ENCODE data around the gene VSTM2B.

VSTM2B gene

DNA sequence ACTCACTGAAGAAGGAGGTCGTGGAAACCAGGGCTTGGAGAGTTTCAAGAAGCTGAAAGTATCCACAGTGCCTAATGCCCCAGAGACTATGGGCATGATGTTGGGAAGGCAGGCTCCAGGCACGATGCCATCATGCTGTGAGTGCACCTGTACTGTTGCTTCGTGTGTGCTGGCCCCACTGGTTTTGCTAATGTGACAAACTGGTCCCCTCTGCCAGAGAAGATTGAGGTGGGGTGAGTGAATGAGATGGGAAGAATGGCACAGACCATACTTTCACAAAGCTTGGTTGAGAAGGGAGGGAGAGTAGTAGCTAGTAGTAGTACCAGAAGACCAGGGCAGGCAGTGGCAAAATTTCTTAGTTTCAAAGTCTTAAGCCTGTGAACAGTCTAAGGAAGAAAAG lies 61.3 kb downstream of the VSTM2B start:
- Histone ChIP-seq H3F3A (ENCODE audit: insufficient read depth, low read length) (no peaks in the 10 kb centered on the region), H3K4me3 (ENCODE audit: low read length) (no peak overlapping the region), H3K9ac (ENCODE audit: low read length) (no peak overlapping the region), H3K36me3 (replicated peaks; ENCODE audit: insufficient read depth, low read length) (no peaks in the 10 kb centered on the region), H4K20me1 (ENCODE audit: insufficient read depth, low read length) (no peaks in the 10 kb centered on the region), H3K9me2 (replicated peaks; ENCODE audit: insufficient read depth, low read length) (no peaks in the 10 kb centered on the region), H3K4me2 (ENCODE audit: low read depth, low read length) (no peak overlapping the region), H3K4me1 (ENCODE audit: low read length) (no peaks in the 10 kb centered on the region), H3K9me3 (replicated peaks; ENCODE audit: insufficient read depth, low read length) (no peaks in the 10 kb centered on the region), H2AFZ (ENCODE audit: low read length) (no peak overlapping the region), H3K27me3 (replicated peaks; ENCODE audit: insufficient read depth, low read length) (peaks cover 52% of the 10 kb centered on the region), H3K27ac (ENCODE audit: low read length) (no peak overlapping the region), H3K79me2 (ENCODE audit: low read length) (no peaks in the 10 kb centered on the region)
- no peak for TF ChIP-seq EZH2 (optimal IDR thresholded peaks at IDR 0.05; ENCODE audit: low read depth, low read length)
- TF ChIP-seq, protein P1, sequence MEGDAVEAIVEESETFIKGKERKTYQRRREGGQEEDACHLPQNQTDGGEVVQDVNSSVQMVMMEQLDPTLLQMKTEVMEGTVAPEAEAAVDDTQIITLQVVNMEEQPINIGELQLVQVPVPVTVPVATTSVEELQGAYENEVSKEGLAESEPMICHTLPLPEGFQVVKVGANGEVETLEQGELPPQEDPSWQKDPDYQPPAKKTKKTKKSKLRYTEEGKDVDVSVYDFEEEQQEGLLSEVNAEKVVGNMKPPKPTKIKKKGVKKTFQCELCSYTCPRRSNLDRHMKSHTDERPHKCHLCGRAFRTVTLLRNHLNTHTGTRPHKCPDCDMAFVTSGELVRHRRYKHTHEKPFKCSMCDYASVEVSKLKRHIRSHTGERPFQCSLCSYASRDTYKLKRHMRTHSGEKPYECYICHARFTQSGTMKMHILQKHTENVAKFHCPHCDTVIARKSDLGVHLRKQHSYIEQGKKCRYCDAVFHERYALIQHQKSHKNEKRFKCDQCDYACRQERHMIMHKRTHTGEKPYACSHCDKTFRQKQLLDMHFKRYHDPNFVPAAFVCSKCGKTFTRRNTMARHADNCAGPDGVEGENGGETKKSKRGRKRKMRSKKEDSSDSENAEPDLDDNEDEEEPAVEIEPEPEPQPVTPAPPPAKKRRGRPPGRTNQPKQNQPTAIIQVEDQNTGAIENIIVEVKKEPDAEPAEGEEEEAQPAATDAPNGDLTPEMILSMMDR (IDR thresholded peaks at IDR 0.05; ENCODE audit: low read length), result no peak
- no peak for TF ChIP-seq EZH2phosphoT487 (IDR thresholded peaks at IDR 0.05; ENCODE audit: low read length)
- no peak for DNase-seq

DNA sequence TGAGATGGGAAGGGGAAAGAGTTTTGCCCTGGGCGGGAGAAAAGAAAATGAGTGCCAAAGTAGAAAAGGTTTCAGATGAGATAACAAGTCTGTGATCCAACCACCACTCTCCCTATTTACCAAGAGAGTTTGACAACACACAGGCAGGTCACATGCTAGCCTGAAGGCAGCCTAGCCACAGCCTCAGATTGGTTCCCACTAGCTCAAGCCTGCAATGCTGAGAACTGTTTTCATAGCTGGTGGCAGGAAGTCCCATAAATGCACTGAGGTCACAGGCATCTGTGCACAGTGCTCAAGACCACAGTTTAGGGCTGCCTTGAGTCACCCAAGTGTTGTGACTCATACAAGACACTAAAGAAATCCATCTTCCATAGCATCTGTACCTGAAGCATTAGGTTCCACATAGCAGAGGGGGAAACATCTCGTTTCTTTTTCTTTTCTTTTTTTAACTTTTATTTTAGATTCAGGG lies 61.8 kb downstream of the VSTM2B start:
- no peak overlapping the region for H3K4me2 ChIP-seq (ENCODE audit: low read depth, low read length)
- H3K9ac ChIP-seq (ENCODE audit: low read length), result no peak overlapping the region
- no peak for DNase-seq
- TF ChIP-seq, protein P1 (IDR thresholded peaks at IDR 0.05; ENCODE audit: low read length), result no peak
- TF ChIP-seq EZH2 (optimal IDR thresholded peaks at IDR 0.05; ENCODE audit: low read depth, low read length) (no peak), EZH2phosphoT487 (IDR thresholded peaks at IDR 0.05; ENCODE audit: low read length) (no peak)
- no peaks in the 10 kb centered on the region for H3K36me3 ChIP-seq (replicated peaks; ENCODE audit: insufficient read depth, low read length)
- H3K79me2 ChIP-seq (ENCODE audit: low read length), result no peaks in the 10 kb centered on the region
- no peak overlapping the region for H3K27ac ChIP-seq (ENCODE audit: low read length)
- H3K9me2 ChIP-seq (replicated peaks; ENCODE audit: insufficient read depth, low read length), result no peaks in the 10 kb centered on the region
- peaks cover 54% of the 10 kb centered on the region for H3K27me3 ChIP-seq (replicated peaks; ENCODE audit: insufficient read depth, low read length)
- no peaks in the 10 kb centered on the region for H3K9me3 ChIP-seq (replicated peaks; ENCODE audit: insufficient read depth, low read length)
- no peaks in the 10 kb centered on the region for H3K4me1 ChIP-seq (ENCODE audit: low read length)
- H4K20me1 ChIP-seq (ENCODE audit: insufficient read depth, low read length), result no peaks in the 10 kb centered on the region
- H3K4me3 ChIP-seq (ENCODE audit: low read length), result no peak overlapping the region
- no peaks in the 10 kb centered on the region for H3F3A ChIP-seq (ENCODE audit: insufficient read depth, low read length)
- no peak overlapping the region for H2AFZ ChIP-seq (ENCODE audit: low read length)

DNA sequence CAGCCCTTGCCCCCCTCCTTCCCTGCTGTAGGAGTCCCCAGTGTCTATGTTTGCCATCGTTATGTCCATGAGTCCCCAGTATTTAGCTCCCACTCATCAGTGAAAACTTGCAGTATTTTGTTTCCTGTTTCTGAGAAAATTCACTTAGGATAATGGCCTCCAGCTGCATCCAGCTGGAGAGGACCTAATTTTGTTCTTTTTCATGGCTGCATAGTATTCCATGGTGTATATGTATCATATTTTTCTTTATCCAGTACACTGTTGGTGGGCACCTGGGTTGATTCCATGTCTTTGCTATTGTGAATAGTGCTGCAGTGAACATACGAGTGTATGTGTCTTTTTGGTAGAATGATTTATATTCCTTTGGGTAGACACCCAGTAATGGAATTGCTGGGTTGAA lies 62.3 kb downstream of the VSTM2B start:
- peaks cover 54% of the 10 kb centered on the region for H3K27me3 ChIP-seq (replicated peaks; ENCODE audit: insufficient read depth, low read length)
- DNase-seq, result no peak

More for the DNA sequence above, 62.3 kb downstream of the VSTM2B start:
- Histone ChIP-seq H3K9me2 (replicated peaks; ENCODE audit: insufficient read depth, low read length) (no peaks in the 10 kb centered on the region), H3K9me3 (replicated peaks; ENCODE audit: insufficient read depth, low read length) (no peaks in the 10 kb centered on the region), H3K4me2 (ENCODE audit: low read depth, low read length) (no peak overlapping the region), H3K9ac (ENCODE audit: low read length) (no peak overlapping the region), H3K79me2 (ENCODE audit: low read length) (no peaks in the 10 kb centered on the region), H3F3A (ENCODE audit: insufficient read depth, low read length) (no peaks in the 10 kb centered on the region), H3K27ac (ENCODE audit: low read length) (no peak overlapping the region), H4K20me1 (ENCODE audit: insufficient read depth, low read length) (no peaks in the 10 kb centered on the region), H3K4me3 (ENCODE audit: low read length) (no peak overlapping the region), H3K4me1 (ENCODE audit: low read length) (no peaks in the 10 kb centered on the region), H2AFZ (ENCODE audit: low read length) (no peak overlapping the region), H3K36me3 (replicated peaks; ENCODE audit: insufficient read depth, low read length) (no peaks in the 10 kb centered on the region)
- TF ChIP-seq EZH2 (optimal IDR thresholded peaks at IDR 0.05; ENCODE audit: low read depth, low read length), result no peak
- TF ChIP-seq, protein P1 (IDR thresholded peaks at IDR 0.05; ENCODE audit: low read length), result no peak
- TF ChIP-seq EZH2phosphoT487 (IDR thresholded peaks at IDR 0.05; ENCODE audit: low read length), result no peak
